OCI-LY1 (cell line): Measurements from ENCODE around the gene MCF2L.
A peak's percentile ranks its signal among the peaks of the same experiment; 100 is the strongest.

Experiments
- H2AFZ ChIP-seq: fragments of 200-600 bp; sonication (generic), shearing (Covaris generic); 2 replicates; pipeline ENCODE4 v1.6.0; 2014; ENCODE audit warnings: antibody characterized with exemption, mild to moderate bottlenecking, low read length
- H3F3A ChIP-seq: fragments of 200-600 bp; sonication (generic), shearing (Covaris generic); 2 replicates; pipeline ENCODE4 v1.6.0; 2014; ENCODE audit warnings: mild to moderate bottlenecking, antibody characterized with exemption, low read length, moderate library complexity; ENCODE audit not compliant: insufficient read depth
- H3K27ac ChIP-seq: fragments of 200-600 bp; sonication (generic); 2 replicates; pipeline ENCODE4 v1.5.1; 2014; ENCODE audit warnings: low read length, mixed run types, mild to moderate bottlenecking, low read depth; ENCODE audit not compliant: poor library complexity, severe bottlenecking
- H3K27me3 ChIP-seq: fragments of 200-600 bp; sonication (generic); 2 replicates; pipeline ENCODE4 v1.6.0; 2014; ENCODE audit warnings: antibody characterized with exemption, mild to moderate bottlenecking, low read length, moderate library complexity; ENCODE audit not compliant: insufficient read depth
- H3K36me3 ChIP-seq: fragments of 200-600 bp; sonication (generic); 2 replicates; pipeline ENCODE4 v1.6.1; 2014; ENCODE audit warnings: mild to moderate bottlenecking, antibody characterized with exemption, low read length, moderate library complexity, mixed read lengths; ENCODE audit not compliant: insufficient read depth
- H3K4me1 ChIP-seq: fragments of 200-600 bp; sonication (generic); 2 replicates; pipeline ENCODE4 v1.5.1; 2014; ENCODE audit warnings: mild to moderate bottlenecking, low read length, moderate library complexity; ENCODE audit not compliant: insufficient read depth, severe bottlenecking
- H3K4me2 ChIP-seq: fragments of 200-600 bp; sonication (generic), shearing (Covaris generic); 2 replicates; pipeline ENCODE4 v1.6.1; 2014; ENCODE audit warnings: low read length
- H3K4me3 ChIP-seq: fragments of 200-600 bp; sonication (generic); 2 replicates; pipeline ENCODE4 v1.5.1; 2014; ENCODE audit warnings: low read length, low read depth, mild to moderate bottlenecking, mixed read lengths; ENCODE audit not compliant: poor library complexity, severe bottlenecking
- H3K79me2 ChIP-seq: fragments of 200-600 bp; shearing (Covaris generic); 2 replicates; pipeline ENCODE4 v1.6.1; 2016; ENCODE audit warnings: mixed run types, low read length, mixed read lengths; ENCODE audit not compliant: insufficient read depth
- H3K9ac ChIP-seq: fragments of 200-600 bp; sonication (generic), shearing (Covaris generic); 2 replicates; pipeline ENCODE4 v1.6.1; 2014; ENCODE audit warnings: mild to moderate bottlenecking, low read length, mixed read lengths
- H3K9me2 ChIP-seq: fragments of 200-600 bp; sonication (generic), shearing (Covaris generic); 2 replicates; pipeline ENCODE4 v1.6.1; 2014; ENCODE audit warnings: low read depth, mild to moderate bottlenecking, low read length, mixed read lengths
- H3K9me3 ChIP-seq: fragments of 200-600 bp; shearing (Covaris generic); 2 replicates; pipeline ENCODE4 v1.6.1; 2014; ENCODE audit warnings: low read length, mixed read lengths
- H4K20me1 ChIP-seq: fragments of 200-600 bp; sonication (generic), shearing (Covaris generic); 2 replicates; pipeline ENCODE4 v1.6.0; 2016; ENCODE audit warnings: mild to moderate bottlenecking, low read length; ENCODE audit not compliant: insufficient read depth
- EZH2 ChIP-seq: fragments of 200-600 bp; sonication (generic), shearing (Covaris generic); IDR thresholded peaks from 2 replicates; pipeline ENCODE4 v1.8.0; 2017; ENCODE audit warnings: borderline replicate concordance, mixed run types, mild to moderate bottlenecking, antibody characterized with exemption, low read length, moderate library complexity, mixed read lengths
- TF ChIP-seq, protein P1 (sequence below): fragments of 200-600 bp; sonication (generic), shearing (Covaris generic); IDR thresholded peaks from 2 replicates; pipeline ENCODE4 v1.5.1; 2017; ENCODE audit warnings: mild to moderate bottlenecking, antibody characterized with exemption, low read length, moderate library complexity, mixed read lengths

Gene MCF2L

DNA sequence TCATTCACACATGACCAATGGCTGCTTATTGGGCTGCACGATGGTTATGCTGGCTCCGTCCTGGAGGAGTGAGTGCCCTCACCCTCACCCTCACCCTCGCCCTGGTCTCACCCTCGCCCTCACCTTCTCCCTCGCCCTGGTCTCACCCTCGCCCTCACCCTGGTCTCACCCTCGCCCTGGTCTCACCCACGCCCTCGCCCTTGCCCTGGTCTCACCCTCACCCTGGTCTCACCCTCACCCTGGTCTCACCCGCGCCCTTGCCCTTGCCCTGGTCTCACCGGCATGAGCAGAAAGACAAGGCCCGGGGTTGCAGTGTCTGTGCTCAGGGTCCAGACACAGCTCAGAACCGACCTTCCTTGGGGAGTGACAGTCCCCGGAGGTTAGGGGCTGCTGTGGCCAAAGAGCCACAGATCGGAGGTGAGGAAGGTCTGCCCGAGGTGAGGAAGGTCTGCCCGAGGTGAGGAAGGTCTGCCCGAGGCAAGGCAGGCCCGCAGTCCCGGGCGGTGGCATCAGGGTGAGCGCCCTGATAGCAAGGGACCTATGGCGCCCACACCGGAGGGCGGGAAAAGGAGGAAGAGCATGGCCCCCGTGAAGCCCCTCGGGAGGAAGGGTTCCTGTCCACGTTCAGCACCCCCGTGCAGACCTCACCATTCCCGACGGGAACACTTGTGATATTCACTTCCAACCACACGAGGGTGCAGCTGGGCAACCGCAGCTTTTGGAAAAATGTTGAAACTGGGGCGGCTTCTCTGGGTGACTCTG lies 65.6 kb downstream of the MCF2L start:
- no peak overlapping the region for H3K27ac ChIP-seq
- no peak overlapping the region for H3K4me3 ChIP-seq
- no peak for TF ChIP-seq EZH2
- TF ChIP-seq, protein P1, sequence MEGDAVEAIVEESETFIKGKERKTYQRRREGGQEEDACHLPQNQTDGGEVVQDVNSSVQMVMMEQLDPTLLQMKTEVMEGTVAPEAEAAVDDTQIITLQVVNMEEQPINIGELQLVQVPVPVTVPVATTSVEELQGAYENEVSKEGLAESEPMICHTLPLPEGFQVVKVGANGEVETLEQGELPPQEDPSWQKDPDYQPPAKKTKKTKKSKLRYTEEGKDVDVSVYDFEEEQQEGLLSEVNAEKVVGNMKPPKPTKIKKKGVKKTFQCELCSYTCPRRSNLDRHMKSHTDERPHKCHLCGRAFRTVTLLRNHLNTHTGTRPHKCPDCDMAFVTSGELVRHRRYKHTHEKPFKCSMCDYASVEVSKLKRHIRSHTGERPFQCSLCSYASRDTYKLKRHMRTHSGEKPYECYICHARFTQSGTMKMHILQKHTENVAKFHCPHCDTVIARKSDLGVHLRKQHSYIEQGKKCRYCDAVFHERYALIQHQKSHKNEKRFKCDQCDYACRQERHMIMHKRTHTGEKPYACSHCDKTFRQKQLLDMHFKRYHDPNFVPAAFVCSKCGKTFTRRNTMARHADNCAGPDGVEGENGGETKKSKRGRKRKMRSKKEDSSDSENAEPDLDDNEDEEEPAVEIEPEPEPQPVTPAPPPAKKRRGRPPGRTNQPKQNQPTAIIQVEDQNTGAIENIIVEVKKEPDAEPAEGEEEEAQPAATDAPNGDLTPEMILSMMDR: peak; percentile 16; the same call in 1 of the 2 replicates
- no peaks in the 10 kb centered on the region for H3K79me2 ChIP-seq
- peaks cover 5% of the 10 kb centered on the region; the same call in 1 of the 2 replicates for H3K27me3 ChIP-seq
- no peak overlapping the region for H3K9ac ChIP-seq
- no peak overlapping the region for H3K4me2 ChIP-seq
- no peaks in the 10 kb centered on the region for H4K20me1 ChIP-seq
- H3K9me2 ChIP-seq: no peaks in the 10 kb centered on the region
- no peaks in the 10 kb centered on the region for H3K9me3 ChIP-seq
- no peaks in the 10 kb centered on the region for H3F3A ChIP-seq
- no peaks in the 10 kb centered on the region for H3K4me1 ChIP-seq
- H3K36me3 ChIP-seq: no peaks in the 10 kb centered on the region
- no peak overlapping the region for H2AFZ ChIP-seq

GRCh38 chr13:113035213-113035800 lies 66.3 kb downstream of the MCF2L start:
- no peaks in the 10 kb centered on the region for H3K9me2 ChIP-seq
- H3K4me1 ChIP-seq: no peaks in the 10 kb centered on the region
- TF ChIP-seq EZH2: no peak
- TF ChIP-seq, protein P1: no peak
- H3K27ac ChIP-seq: no peak overlapping the region
- no peaks in the 10 kb centered on the region for H3K79me2 ChIP-seq
- H3K4me2 ChIP-seq: no peak overlapping the region
- H4K20me1 ChIP-seq: no peaks in the 10 kb centered on the region
- H3K4me3 ChIP-seq: no peak overlapping the region
- no peaks in the 10 kb centered on the region for H3K9me3 ChIP-seq
- no peak overlapping the region for H2AFZ ChIP-seq
- no peaks in the 10 kb centered on the region for H3F3A ChIP-seq
- H3K9ac ChIP-seq: no peak overlapping the region
- H3K36me3 ChIP-seq: no peaks in the 10 kb centered on the region
- H3K27me3 ChIP-seq: peaks cover 5% of the 10 kb centered on the region; the same call in 1 of the 2 replicates

DNA sequence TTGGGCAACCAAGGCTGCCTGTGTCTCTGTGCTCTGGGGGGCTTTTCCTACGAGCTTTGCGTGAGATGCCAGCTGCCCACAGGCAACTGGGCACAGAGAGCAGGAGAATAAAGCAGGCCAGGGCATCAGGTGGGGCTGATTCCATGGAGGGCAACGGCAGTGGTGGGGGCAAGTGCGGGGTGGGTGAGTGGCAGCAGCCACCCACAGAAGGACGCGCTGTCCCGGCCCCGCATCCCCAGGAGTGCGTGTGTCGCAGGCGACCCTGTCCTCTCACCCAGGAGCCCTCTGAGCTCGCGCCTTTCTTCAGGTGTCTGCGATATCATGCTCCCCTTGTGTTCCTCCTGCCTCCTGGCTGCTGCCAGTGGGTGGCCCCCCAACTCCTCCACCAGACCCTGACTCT lies 67.4 kb downstream of the MCF2L start:
- no peaks in the 10 kb centered on the region for H3K36me3 ChIP-seq
- no peaks in the 10 kb centered on the region for H3F3A ChIP-seq
- H3K4me2 ChIP-seq: no peak overlapping the region
- no peaks in the 10 kb centered on the region for H3K4me1 ChIP-seq
- no peaks in the 10 kb centered on the region for H3K9me2 ChIP-seq
- no peaks in the 10 kb centered on the region for H3K27me3 ChIP-seq
- no peaks in the 10 kb centered on the region for H4K20me1 ChIP-seq
- H3K27ac ChIP-seq: no peak overlapping the region
- no peak overlapping the region for H2AFZ ChIP-seq
- H3K4me3 ChIP-seq: no peak overlapping the region
- no peaks in the 10 kb centered on the region for H3K9me3 ChIP-seq
- TF ChIP-seq, protein P1: no peak
- no peak for TF ChIP-seq EZH2
- no peaks in the 10 kb centered on the region for H3K79me2 ChIP-seq
- no peak overlapping the region for H3K9ac ChIP-seq
